GM18870 (cell line): ENCODE results near the gene C1QTNF4.
"Not testable (repeated sequence)": the region's sequence is repeated elsewhere in the genome, so short reads cannot be mapped to it uniquely, and the experiment has no call there.

ENCODE experiments used
- ATAC-seq: cut with Tn5 transposase; IDR thresholded peaks from one replicate; pipeline ENCODE4 v1.9.1; 2021; ENCODE audit warnings: moderate library complexity; ENCODE audit not compliant: unreplicated experiment

The C1QTNF4 gene

DNA sequence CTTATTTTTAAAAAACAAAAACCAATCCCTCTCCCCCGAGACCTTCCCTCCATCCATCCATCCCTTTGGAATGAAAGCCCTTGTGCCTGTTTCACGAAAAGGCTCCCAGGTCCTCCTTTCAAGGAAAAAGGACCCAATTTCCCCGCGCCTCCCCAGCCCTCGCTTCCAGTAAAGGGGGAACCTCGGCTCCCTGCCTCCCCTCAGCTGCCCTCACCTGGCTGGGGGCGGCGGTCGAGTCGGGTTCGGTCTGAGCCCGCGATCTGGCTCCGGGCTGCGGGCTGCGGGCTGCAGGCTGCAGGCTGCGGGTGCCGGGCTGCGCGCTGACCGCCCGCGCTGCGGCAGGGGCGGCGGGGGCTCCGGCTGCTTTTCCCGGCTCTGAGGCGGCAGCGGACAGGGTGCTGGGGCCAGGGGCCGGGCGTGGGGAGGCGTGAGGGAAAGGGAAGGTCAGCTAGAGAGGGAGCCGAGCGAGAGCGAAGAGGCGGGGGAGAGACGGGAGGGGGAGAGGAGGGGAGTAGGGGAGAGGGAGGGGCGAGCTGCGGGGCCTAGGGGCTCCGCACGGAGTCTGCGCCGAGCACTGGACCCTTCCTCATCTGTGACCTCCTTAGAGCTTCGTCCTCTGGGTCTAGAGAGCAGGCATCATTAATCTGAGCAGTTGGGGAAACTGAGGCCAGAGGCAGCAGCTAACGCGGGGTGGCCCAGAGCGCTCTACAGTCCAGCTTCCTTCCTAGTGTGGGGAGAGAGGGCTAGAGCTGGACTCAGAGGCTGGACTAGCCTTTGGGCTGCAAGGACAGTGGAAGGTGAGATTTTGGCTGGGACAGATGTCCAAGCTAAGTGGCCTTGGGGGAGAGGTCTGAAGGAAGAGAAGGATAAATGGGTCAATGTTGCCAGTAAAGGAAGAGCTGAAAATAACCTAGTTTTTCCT lies at the start of gene C1QTNF4:
Gene C1QTNF4 (minus strand): TSS at position 478 of the 922 bp plus-strand sequence. CDS start 3,601 bp downstream, outside the sequence.
- no peak for ATAC-seq

- ATAC-seq = peak; percentile 93
Measured at GRCh38 chr11:47642099-47642855, 48.1 kb upstream of the C1QTNF4 start, which contains the start of gene MTCH2. MTCH2 (minus strand) TSS chr11:47642559; CDS start chr11:47642465, 94 bp downstream.

- no peak for ATAC-seq
Measured at GRCh38 chr11:47641600-47642098, 47.4 kb upstream of the C1QTNF4 start.

DNA sequence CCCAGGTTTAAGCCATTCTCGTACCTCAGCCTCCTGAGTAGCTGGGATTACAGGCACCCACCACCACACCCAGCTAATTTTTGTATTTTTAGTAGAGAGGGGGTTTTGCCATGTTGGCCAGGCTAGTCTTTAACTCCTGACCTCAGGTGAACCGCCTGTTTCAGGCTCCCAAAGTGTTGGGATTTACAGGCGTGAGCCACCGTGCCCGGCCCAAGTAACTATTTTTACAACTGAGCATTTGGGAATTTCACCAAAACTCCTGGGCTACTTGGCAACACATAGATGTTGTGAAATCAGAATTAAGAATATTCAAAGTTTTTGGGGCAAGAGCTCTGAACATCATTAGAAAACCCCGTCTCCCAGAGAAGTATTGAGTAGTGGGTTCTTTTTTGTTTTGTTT lies 46.3 kb upstream of the C1QTNF4 start:
- not testable (repeated sequence) for ATAC-seq

DNA sequence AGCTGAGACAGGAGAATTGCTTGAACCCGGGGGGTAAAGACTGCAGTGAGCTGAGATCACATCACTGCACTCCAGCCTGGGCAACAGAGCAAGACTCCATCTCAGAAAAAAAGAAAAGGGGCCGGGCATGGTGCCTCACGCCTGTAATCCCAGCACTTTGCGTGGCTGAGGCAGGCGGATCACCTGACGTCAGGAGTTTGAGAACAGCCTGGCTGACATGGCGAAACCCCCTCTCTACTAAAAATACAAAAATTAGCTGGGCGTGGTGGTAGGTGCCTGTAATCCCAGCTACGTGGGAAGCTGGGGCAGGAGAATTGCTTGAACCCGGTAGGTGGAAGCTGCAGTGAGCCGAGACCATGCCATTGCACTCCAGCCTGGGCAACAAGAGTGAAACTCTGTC lies 42.1 kb upstream of the C1QTNF4 start:
- not testable (repeated sequence) for ATAC-seq

DNA sequence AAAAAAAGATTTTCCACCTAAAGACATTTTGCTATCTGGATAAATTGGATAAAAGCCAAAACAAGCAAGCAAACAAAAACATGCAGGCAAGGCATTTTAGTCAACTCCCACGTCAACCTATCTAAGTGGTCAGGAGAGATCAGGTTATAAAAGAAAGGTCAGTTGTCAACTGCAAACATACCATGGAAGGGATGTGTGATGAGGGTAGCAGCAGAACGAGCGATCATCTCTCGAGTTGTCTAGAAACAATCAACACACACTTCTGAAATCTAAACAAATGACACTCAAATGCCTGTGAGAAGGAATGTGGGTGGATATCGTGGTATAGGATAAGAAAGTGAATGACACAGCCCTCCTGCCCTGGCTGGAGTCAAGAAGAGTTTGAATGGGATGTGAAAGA lies 37.3 kb upstream of the C1QTNF4 start:
- ATAC-seq = no peak

GRCh38 chr11:47628026-47628425 lies 33.8 kb upstream of the C1QTNF4 start:
- ATAC-seq = no peak

- no peak for ATAC-seq
Measured at GRCh38 chr11:47626234-47626633, 32.0 kb upstream of the C1QTNF4 start.

- ATAC-seq = no peak
Measured at GRCh38 chr11:47620836-47621378, 26.7 kb upstream of the C1QTNF4 start.

- ATAC-seq = no peak
Measured at GRCh38 chr11:47617417-47617809, 23.2 kb upstream of the C1QTNF4 start.

DNA sequence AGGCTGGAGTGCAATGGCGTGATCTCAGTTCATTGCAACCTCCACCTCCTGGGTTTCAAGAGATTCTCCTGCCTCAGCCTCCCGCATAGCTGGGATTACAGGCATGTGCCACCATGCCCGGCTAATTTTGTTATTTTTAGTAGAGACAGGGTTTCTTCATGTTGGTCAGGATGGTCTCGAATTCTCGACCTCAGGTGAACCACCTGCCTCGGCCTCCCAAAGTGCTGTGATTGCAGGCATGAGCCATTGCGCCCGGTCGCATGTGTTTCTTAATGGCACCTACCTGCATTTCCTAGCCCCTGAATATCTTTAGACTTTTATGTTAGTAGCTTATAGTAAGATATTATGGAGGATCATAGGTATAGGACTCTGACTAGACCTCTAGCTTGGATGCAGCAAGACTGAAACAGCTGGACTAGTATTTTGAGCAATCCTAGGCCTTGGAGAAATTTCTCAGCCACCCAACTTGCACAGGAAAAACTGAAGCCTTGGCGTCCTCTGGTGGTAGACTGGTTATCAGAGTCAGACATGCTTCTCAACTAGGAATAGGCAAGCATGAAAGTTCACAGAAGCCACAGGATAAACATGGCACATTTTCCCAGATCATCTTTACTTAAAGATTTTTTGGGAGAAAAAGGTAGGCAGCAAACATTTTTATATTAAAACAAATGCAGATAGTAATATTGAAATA lies 22.7 kb upstream of the C1QTNF4 start:
- ATAC-seq = no peak

DNA sequence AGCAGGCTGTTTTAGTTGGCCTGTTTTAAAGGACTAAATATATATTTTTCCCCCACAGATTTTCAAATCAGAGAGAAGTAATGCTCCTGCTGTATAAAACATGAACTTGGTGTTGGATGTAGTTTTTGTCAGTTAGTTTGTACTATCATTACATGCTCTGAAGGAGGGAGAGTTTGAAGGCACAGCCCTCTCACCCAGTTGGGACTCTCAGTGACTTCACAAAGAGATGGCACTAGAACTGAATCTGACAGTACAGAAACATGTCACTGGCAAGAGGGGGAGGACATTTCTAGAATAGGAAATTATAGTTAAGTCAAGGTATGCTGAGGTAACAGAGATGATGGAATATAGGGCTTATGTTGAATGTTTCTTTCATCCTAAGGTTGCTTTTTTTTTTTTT lies 21.0 kb upstream of the C1QTNF4 start:
- no peak for ATAC-seq

DNA sequence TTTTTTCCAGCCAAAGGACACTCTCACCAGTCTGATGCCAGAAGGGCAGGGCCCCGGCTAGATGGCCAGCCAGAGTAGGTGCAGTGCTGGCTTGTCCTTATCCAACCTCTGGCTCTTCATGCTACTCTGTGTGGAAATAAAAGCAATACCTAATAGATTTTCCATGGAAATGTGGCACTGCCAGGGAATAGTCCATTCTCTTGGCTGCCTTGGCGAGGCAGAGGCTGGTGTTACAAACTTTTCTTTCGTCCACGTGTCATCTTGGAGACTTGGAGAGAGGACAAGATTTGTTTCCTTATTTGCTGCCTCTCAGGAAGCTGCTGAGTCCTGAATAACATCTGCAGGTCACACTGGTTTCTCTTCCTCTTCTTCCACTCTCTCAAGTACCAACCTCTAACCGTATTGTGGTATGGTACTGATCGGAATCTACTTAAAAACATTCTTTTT lies 17.2 kb upstream of the C1QTNF4 start:
- ATAC-seq = peak; percentile 94

GRCh38 chr11:47609675-47610074 lies 15.5 kb upstream of the C1QTNF4 start:
- no peak for ATAC-seq

- ATAC-seq = no peak
Measured at GRCh38 chr11:47607380-47607779, 13.2 kb upstream of the C1QTNF4 start.

GRCh38 chr11:47606731-47607130 lies 12.5 kb upstream of the C1QTNF4 start:
- no peak for ATAC-seq

GRCh38 chr11:47605921-47606320 lies 11.7 kb upstream of the C1QTNF4 start:
- no peak for ATAC-seq

DNA sequence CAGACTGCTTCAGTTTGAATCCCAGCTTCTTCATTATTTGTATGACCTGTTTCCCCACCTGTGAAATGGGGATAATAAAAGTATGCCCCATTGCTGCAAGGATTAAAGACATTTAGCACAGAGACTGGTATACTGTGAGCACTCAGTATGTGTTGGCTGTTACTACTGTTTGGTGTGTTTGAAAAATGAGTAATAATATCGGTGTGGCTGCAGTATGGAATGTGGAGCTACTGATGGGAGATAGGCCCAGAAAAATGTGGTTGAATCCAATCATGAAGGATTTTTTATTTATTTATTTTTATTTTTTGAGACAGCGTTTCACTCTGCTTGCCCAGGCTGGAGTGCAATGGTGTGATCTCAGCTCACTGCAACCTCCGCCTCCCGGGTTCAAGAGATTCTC lies 9.1 kb upstream of the C1QTNF4 start:
- no peak for ATAC-seq

DNA sequence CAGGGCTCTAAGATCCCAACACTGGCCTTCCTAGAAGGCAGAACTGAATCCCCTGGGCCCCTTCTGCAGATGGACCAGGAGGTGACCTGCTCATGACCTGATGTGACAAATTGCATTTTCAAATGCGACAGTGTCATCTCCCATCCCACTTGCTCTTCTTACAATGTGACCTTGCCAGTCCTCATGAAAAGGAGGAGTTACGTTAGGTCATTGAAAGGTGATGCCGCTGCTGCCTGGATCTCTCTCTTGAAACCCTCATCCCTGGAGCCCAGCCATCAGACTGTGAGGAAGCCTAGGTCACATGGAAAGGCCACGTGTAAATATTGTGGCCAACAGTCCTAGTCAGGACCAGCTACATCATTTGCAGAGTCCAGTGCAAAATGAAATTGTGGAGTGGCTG lies 5.7 kb upstream of the C1QTNF4 start:
- ATAC-seq = no peak

DNA sequence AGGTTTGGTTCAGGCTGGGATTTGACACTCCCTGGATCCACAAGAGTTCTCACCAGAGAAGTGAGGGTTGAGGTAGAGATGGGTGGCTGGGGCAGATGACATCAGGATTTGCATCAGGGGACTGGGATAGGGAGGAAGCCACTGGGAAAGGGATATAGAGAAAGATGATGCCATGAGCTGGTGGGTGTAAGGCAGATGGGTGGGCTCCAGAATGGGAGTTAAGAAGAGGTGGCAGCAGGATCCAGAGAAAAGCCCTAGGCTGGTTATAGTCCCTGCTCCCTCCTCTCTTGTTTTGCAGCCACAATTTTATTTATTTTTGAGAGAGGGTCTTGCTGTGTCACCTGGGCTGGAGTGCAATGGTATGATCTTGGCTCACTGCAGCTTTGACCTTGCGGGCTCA lies 1.8 kb upstream of the C1QTNF4 start:
- ATAC-seq = no peak

- ATAC-seq = no peak
Measured at GRCh38 chr11:47595029-47595428, 818 bp upstream of the C1QTNF4 start.
